Loucy (cell line): ENCODE results near the gene KIF1B.

Experiments used
- H2AFZ ChIP-seq: fragments of 200-600 bp; sonication (generic); 2 replicates; pipeline ENCODE4 v1.6.0; 2016; ENCODE audit warnings: antibody characterized with exemption, mild to moderate bottlenecking, low read length, moderate library complexity
- H3F3A ChIP-seq: fragments of 200-600 bp; 2 replicates; pipeline ENCODE4 v1.6.0; 2016; ENCODE audit warnings: antibody characterized with exemption, low read depth, mild to moderate bottlenecking
- H3K27me3 ChIP-seq: fragments of 200-600 bp; sonication (generic); 2 replicates; pipeline ENCODE4 v1.6.1; 2014; ENCODE audit warnings: low read length, mild to moderate bottlenecking; ENCODE audit not compliant: insufficient read depth, poor library complexity, severe bottlenecking
- H3K36me3 ChIP-seq: fragments of 200-600 bp; sonication (generic); 2 replicates; pipeline ENCODE4 v1.6.1; 2016; ENCODE audit warnings: low read length; ENCODE audit not compliant: insufficient read depth
- H3K4me1 ChIP-seq: fragments of 200-600 bp; sonication (generic); 2 replicates; pipeline ENCODE4 v1.5.1; 2014; ENCODE audit warnings: low read length, mild to moderate bottlenecking; ENCODE audit not compliant: insufficient read depth, poor library complexity, severe bottlenecking
- H3K4me2 ChIP-seq: fragments of 200-600 bp; sonication (generic); 2 replicates; pipeline ENCODE4 v1.6.0; 2014; ENCODE audit warnings: antibody characterized with exemption, low read length, low read depth, mild to moderate bottlenecking; ENCODE audit not compliant: poor library complexity, severe bottlenecking
- H3K4me3 ChIP-seq: fragments of 200-600 bp; sonication (generic); 2 replicates; pipeline ENCODE4 v1.5.1; 2014; ENCODE audit warnings: low read length, mild to moderate bottlenecking, mixed read lengths; ENCODE audit not compliant: poor library complexity, severe bottlenecking
- H3K79me2 ChIP-seq: fragments of 200-600 bp; sonication (generic); 2 replicates; pipeline ENCODE4 v1.6.1; 2014; ENCODE audit warnings: low read length; ENCODE audit not compliant: insufficient read depth
- H3K9ac ChIP-seq: fragments of 200-600 bp; sonication (generic); 2 replicates; pipeline ENCODE4 v1.6.0; 2014; ENCODE audit warnings: mild to moderate bottlenecking, low read depth, low read length, moderate library complexity; ENCODE audit not compliant: poor library complexity, severe bottlenecking
- H3K9me2 ChIP-seq: fragments of 200-600 bp; sonication (generic); replicated peaks from 2 replicates; pipeline ENCODE4 v1.6.1; 2016; ENCODE audit warnings: low read depth, low read length, mixed read lengths
- H3K9me3 ChIP-seq: fragments of 200-600 bp; sonication (generic); 2 replicates; pipeline ENCODE4 v1.6.1; 2014; ENCODE audit warnings: mild to moderate bottlenecking, antibody characterized with exemption, low read length, low read depth; ENCODE audit not compliant: insufficient read depth
- H4K20me1 ChIP-seq: fragments of 200-600 bp; sonication (generic); 2 replicates; pipeline ENCODE4 v1.6.0; 2014; ENCODE audit warnings: antibody characterized with exemption, low read length, mild to moderate bottlenecking; ENCODE audit not compliant: insufficient read depth, poor library complexity, severe bottlenecking
- CTCF ChIP-seq: fragments of 200-600 bp; sonication (generic); conservative IDR thresholded peaks from 2 replicates; pipeline ENCODE4 v1.5.1; 2014; ENCODE audit warnings: mild to moderate bottlenecking, antibody characterized with exemption, low read length
- EZH2phosphoT487 ChIP-seq: fragments of 200-600 bp; IDR thresholded peaks from 2 replicates; pipeline ENCODE4 v1.6.1; 2018; ENCODE audit warnings: antibody characterized with exemption, mild to moderate bottlenecking, moderate library complexity, borderline replicate concordance

The KIF1B gene

GRCh38 chr1:10295481-10296085 is 85.2 kb downstream of the KIF1B start:
- TF ChIP-seq EZH2phosphoT487: no peak
- no peak for TF ChIP-seq CTCF
- Histone ChIP-seq H3K9ac (no peak overlapping the region), H3K9me3 (no peaks in the 10 kb centered on the region), H3K4me1 (no peaks in the 10 kb centered on the region), H3F3A (no peaks in the 10 kb centered on the region), H4K20me1 (no peaks in the 10 kb centered on the region), H3K4me2 (no peak overlapping the region), H3K79me2 (no peaks in the 10 kb centered on the region), H3K9me2 (no peaks in the 10 kb centered on the region), H3K27me3 (no peaks in the 10 kb centered on the region), H3K36me3 (peaks cover 37% of the 10 kb centered on the region), H3K4me3 (no peak overlapping the region), H2AFZ (no peak overlapping the region)

- Histone ChIP-seq H3K79me2 (no peaks in the 10 kb centered on the region), H4K20me1 (no peaks in the 10 kb centered on the region), H3K9me3 (no peaks in the 10 kb centered on the region), H3K36me3 (peaks cover 44% of the 10 kb centered on the region), H3K27me3 (no peaks in the 10 kb centered on the region), H3K9ac (no peak overlapping the region), H3K4me2 (no peak overlapping the region), H3F3A (no peaks in the 10 kb centered on the region), H2AFZ (no peak overlapping the region), H3K9me2 (no peaks in the 10 kb centered on the region), H3K4me3 (no peak overlapping the region), H3K4me1 (peaks cover 2% of the 10 kb centered on the region)
- TF ChIP-seq EZH2phosphoT487 (no peak), CTCF (no peak)
Observed at GRCh38 chr1:10299151-10299550, 88.8 kb downstream of the KIF1B start.

DNA sequence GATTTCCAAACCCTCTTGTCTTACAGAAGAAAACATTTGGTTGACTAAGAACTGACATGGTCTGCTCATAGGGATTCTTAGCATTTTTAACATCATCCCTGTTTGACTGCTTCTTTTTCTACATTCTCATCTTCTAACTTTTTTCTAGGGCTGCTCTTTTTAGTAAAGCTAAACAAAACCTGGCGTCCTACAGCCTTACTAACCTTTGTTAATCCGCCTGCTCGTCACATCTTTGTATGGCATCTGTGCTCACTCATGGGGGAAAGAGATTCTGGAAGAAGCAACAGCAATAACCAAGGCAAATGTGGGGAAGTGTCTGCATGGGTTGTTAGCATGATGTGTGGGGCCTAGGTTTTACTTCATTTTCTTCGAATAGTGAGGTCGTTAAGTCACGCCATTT is 92.0 kb downstream of the KIF1B start:
- Histone ChIP-seq H4K20me1 (no peaks in the 10 kb centered on the region), H3K36me3 (peaks cover 23% of the 10 kb centered on the region; the same call in 1 of the 2 replicates), H3K9me3 (no peaks in the 10 kb centered on the region), H3F3A (no peaks in the 10 kb centered on the region), H3K9ac (no peak overlapping the region), H3K4me1 (peaks cover 17% of the 10 kb centered on the region), H3K9me2 (no peaks in the 10 kb centered on the region), H3K27me3 (no peaks in the 10 kb centered on the region), H2AFZ (no peak overlapping the region), H3K4me2 (no peak overlapping the region), H3K79me2 (no peaks in the 10 kb centered on the region), H3K4me3 (no peak overlapping the region)
- TF ChIP-seq EZH2phosphoT487 (no peak), CTCF (no peak)
